GM21717 (cell line): Measurements from ENCODE around the gene SMPDL3B.
"Not testable (repeated sequence)": the region's sequence is repeated elsewhere in the genome, so short reads cannot be mapped to it uniquely, and the experiment has no call there.

Experiments used
- ATAC-seq: cut with Tn5 transposase; IDR thresholded peaks from one replicate; pipeline ENCODE4 v1.9.1; 2021; ENCODE audit warnings: mild to moderate bottlenecking, moderate library complexity; ENCODE audit not compliant: unreplicated experiment

SMPDL3B gene

DNA sequence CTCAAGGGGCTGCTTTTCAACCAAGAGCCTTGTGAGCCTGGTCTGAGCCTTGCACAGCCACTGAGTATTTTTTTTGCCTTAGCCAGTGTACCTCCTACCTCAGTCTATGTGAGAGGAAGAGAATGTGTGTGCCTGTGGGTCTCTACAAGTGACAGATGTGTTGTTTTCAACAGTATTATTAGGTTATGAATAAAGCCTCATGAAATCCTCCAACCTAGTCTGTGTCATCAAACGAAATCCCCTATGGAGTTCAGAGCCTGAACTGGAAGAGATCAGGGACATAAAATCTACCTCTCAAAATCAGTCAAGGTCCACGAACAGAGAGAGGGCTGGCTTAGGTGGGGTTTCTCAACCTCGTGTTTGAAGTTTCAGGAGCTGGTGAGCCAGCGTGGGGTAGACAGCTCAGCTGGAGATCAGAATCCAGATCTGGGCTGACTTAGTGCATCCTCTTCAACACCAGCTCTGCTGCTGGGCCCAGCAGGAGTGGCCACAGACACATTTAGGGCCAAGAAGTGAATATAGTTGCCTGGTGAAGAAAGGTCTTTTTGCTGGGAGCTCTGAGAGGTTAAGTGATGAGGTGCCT is 33.2 kb downstream of the SMPDL3B start:
- ATAC-seq = no peak

DNA sequence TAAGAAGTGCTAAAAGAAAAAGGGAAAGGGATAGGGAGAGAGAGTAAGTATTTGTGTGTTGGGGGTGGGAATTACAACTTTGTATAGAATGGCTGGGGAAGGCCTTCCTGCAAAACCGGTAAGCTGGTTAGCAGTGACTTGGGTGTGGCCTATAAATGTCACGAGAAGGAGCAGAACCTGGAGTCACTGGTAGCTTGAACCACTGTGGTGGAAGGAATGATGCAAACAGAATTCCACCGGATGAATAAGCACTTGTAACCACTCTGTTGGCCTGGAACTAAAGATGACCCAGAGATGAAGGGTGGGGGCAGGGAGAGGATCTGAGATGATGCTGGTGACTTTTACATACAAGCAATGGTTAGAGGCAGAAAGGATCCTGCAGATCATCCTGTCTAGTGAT is 33.9 kb downstream of the SMPDL3B start:
- ATAC-seq = no peak

DNA sequence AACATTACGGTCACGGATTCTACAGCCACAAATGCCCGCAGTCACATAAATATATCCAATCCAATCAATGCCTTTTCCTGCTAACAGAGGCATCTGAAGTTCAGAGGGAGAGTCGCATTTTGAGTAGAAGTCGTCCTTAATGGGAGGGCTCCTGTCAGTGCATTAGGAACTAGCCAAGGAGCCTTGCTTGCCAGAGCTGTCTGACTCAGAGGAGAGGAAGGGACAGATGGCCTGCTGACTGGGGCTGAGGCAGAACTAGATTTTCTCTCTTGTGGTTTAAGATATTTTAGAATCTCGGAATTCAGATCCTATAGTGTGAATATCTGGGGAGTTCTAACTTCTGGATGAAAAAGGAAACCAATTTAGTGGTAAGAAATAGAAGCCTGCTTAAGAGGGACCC is 35.6 kb downstream of the SMPDL3B start:
- ATAC-seq = no peak

DNA sequence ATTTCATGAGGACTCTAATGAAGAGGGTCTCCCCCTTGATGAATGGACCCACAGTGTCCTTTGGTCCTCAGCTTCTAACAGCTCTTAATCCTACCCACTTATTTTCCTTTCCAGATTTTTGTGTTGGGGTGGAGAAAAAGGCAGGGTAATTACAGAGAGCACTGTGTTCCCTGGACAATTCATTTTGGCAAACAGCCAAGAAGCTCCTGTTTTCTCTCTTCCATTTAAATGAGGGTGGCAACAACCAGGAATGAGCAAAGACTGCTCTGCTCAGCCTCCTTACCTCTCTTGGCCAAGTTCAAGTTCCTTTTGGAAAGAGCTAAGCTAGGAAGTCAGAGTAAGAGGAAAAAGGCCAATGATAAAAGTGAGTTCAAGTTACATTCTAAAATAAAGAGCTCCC is 36.9 kb downstream of the SMPDL3B start:
- ATAC-seq = no peak

DNA sequence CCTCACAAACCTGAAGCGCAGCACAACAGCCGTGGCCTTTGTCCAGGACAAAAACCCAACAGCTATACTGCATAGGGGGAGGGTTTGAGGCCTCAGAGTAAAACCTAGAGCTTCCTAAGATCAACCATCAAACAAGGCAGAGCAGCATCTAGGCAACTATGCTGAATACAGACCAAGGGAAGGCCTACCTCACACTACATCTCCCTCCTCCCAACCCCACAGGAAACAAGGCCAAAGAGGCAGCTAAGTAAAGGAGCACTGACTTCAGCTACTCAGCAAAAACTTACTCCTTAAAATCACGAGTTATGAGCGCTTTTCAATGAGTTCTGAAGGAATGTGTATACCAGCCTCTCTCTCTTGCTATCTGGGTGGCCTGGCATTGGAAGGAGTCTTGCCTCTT is 37.3 kb downstream of the SMPDL3B start:
- no peak for ATAC-seq

DNA sequence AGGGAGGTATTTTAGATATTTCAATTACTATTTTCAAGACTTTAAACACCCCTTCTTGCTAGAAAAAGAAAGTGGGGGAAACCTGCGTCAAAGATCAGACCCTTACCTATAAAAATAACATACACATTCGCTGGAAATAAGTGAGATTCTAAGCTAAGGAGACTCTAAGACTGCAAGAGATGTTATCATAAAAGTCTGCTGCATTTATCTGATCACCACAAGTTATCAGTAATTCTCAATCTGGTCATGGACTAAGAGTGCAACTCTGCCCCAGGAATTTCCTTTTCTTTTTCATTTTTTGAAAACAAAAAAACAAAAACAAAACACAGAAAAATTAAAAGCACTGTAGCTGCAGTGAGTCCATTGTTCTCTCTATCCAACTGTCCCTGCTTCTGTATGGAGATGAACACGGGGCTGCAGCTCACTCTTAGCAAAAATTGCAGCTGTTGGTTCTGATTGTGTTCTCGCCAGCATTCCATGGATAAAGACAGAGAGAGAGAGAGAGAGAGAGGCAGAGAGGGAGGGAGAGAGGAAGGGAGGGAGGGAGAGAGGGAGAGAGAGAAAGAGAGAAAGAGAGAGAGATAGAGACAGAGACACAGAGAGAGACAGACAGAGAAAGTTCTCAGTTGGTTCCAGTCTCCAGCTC is 39.1 kb downstream of the SMPDL3B start:
- no peak for ATAC-seq

DNA sequence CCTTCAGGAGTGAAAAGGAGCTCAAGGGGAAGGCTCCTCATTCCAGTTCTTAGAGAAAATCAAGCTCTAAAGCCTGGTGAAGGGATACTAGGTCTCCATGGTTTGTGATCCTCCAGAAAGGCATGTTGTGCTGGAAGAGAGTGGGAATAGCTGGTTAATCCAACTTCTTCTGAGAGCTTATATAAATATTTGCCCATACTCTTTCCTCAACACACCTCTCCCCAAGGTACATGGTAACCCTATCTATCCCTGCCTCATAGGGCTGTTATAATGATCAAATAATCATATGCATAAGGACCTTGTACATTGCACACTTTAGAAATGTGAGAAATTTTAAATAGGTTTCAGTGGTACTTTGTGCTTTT is 39.6 kb downstream of the SMPDL3B start:
- ATAC-seq = no peak

DNA sequence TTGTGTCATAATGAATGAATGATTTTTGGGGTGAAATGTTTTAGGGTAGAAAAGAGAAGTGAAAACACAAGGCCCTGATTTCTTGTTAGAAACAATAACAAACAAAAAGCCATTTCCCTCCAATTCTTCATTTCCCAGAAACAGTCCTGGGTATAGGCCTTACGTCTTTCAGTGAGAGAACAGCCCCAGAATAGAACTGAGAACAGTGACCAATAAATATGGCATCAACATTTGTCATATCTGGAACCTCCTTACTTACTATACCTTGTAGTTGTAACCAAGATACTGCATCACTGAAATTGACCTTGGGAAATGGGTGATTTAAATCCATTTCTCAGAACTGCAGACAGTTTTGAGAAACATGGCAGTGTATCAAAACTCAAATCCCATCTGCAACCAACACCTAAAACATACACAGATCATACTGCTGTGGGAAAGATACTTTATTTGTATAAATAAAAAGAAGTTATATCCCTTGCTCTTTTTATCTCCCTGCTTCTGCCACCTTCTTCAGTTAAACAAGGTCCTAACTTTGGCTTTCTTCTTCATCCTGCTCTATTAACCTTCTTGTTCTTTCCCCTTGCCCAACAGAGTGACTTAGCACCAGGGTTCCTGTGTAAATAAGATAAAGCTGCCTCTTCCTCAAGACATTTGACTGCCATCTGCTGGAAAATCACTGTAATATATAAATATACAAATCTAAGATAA is 44.5 kb downstream of the SMPDL3B start:
- no peak for ATAC-seq

DNA sequence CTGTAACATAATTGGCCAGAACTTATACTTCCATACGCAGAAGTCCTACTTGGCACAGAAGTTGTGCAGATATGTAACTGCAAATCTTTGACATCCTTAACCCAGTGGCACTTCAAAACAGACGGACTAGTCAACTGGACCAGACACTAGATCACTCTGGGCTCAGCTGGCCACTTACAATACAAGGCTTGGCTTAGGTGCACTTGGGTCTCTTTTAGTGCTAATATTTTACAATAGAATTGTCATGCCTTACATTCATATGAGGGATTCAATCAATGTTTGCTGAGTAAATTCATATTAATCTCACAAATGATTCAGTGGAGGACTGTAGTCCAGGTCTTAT is 45.0 kb downstream of the SMPDL3B start:
- ATAC-seq = no peak

DNA sequence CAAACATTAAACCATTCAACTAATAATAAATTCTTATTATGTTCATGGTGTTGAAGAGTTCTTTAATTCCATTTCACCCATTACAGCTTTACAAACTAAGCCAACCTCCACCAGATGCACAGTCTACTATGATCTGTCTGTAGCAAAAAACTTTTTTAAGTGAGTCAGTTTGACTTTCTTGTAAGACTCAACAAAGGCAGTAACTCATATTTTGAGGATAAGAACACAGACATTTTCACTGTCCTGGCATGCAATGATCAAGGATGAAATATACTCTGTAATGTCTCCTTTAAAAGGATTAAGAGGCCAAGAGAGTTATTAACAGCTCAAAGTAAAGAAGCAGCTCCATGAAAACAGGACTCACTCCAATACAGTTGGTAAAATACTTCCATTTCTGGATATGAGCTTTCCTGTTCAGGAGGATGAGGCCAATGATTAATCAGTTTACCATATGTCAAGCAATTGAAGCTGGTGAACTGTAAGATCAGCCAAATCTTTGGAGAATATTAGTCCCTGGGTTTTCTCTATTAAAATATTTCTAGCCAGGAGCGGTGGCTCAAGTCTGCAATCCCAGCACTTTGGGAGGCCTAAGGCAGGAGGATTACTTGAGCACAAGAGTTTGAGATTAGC is 45.5 kb downstream of the SMPDL3B start:
- no peak for ATAC-seq

DNA sequence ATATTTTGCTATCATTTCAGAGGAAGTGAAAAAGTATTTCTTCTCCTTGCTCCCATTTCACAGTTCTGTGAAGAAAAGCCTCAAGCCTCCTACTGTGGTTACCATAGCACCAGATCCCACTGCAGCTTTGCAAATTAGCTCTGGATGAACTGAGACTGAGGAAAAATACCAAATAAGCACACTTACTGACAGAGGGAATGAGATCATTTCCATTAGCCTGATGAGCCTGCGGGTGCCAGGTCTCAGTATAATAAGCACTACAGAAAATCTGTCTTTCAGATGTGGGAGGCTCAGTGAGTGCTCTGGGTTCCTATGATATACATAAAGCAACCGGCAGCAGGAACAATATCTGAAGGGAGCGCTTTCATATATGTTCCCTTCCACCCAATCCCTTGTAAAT is 46.3 kb downstream of the SMPDL3B start:
- no peak for ATAC-seq

DNA sequence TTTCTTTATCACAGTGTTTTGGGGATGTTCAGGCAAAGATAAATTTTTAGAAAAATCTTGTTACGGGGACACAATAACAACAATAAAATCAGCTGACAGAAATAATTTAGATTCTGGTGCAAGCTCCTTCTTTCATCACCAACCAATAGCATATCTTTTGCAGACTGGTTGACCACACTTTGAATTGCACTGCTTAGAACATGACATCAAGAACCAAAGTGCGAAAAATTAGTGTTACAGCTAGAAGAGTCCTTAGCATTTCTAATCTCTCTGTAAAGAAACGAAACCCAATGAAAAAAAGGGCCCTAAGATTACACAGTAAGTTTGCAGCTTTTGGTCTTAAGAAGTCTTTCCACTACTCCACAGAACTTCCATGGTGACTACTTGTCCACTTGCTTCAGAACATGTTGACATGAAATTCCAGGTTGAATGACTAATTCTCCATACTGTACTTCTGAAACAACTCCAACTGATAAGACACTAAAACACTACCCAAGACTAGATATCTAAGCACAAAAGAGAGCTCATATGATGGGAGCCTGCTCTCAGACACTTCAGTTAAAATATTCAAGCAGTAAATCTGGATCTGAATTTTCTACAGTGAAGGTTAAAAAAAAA is 56.2 kb downstream of the SMPDL3B start:
- ATAC-seq = no peak

DNA sequence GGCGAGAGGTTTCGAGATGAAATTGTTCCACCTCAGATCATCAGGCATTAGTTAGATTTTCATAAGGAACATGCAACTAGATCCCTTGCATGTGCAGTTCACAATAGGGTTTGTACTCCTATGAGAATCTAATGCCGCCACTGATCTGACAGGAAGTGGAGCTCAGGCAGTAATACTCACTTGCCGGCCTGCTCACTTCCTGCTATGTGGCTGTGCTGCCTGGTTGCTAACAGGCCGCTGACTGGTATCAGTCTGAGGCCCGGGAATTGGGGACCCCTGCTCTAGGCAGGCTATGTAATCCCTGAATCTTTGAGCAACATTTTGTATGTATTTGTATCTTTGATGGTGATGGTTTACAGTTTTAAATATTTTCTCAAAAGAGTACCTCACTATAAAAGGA is 57.5 kb downstream of the SMPDL3B start:
- ATAC-seq = no peak

DNA sequence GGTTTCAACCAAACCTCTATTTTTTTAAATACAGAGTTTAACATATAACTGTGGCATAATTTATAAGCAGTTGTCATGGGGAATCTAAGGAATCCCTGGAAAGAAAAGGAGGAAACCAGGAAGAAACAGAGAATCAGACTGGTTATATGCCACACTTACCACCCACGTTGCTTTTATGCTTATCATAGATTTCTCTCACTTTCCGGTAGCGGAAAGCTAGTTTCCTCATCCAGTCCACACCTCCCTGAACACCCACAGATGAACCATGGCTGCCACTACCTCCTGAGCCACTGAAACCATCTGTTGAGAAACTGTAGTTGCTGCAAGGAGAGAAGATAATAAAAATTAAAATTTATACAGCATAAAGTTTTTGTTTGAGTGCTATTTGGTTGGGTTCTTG is 58.4 kb downstream of the SMPDL3B start:
- no peak for ATAC-seq

DNA sequence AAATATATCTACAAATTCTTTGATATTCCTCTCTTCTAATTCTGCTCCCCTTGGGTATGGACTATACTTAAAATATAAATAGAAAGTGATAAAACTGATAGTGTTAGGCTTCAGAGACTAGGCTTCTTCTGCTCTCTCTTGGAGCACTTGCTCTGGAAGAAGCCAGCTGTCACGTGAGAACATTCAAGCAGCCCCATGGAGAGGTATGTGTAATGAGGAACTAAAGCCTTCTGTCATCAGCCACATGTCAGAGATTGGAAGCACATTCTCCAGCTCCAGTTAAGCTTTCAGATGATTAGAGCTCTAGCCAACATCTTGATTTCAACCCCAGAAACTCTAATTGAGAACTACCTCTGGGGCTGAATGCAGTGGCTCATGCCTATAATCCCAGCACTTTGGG is 59.3 kb downstream of the SMPDL3B start:
- no peak for ATAC-seq

DNA sequence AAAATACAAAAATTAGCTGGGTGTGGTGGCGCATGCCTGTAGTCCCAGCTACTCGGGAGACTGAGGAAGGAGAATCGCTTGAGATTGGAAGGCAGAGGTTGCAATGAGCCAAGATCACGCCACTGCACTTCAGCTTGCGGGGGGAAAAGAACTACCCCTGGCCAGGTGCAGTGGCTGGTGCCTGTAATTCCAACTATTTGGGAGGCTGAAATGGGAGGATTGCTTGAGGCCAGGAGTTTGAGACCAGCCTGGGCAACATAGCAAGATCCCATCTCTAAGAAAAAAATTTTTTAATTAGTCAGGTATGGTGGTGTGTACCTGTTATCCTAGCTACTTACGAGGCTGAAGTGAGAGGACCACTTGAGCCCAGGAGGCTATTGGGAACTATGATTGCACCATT is 59.7 kb downstream of the SMPDL3B start:
- not testable (repeated sequence) for ATAC-seq

DNA sequence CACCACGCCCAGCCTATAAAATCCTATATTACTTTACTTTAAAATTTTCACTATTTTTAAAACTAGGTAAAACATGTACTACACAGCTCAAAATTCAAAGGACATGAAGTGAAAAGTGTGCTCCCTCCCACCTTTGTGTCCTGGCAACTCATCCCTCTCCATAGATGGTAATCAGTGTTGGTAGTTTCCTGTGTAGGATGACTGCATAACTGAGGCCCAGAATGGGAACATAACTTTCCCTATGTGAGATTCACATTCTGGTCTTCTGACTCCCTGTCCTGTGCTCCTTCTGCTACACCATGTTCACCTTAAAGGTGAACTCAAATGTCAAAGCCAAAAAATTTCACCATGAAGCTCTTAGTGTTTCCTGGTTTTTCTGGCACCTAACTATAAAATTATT is 64.3 kb downstream of the SMPDL3B start:
- no peak for ATAC-seq

DNA sequence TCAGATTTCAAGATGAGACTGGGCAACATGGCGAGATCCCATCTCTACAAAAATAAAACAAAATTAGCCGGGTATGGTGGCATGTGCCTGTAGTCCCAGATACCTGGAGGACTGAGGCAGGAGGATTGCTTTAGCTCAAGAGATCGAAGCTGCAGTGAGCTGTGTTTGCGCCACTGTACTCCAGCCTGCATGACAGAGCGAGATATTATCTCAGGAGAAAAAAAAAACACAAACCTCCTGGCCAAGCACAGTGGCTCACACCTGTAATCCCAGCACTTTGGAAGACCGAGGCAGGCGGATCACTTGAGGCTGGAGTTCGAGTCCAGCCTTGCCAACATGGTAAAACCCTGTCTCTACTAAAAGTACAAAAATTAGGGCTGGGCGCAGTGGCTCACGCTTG is 67.8 kb downstream of the SMPDL3B start:
- no peak for ATAC-seq

DNA sequence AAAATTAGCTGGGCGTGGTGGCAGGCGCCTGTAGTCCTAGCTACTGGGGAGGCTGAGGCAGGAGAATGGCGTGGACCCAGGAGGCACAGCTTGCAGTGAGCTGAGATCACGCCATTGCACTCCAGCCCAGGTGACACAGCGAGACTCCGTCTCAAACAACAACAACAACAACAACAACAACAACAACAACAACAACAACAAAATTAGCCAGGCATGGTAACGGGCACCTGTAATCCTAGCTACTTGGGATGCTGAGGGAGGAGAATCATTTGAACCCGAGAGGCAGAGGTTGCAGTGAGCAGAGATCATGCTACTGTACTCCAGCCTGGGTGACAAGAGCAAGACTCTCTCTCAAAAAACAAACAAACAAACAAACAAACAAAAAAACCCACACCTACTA is 68.3 kb downstream of the SMPDL3B start:
- ATAC-seq = not testable (repeated sequence)
